H9 (cell line): Measurements from ENCODE around the gene DQX1. TPM values are rescaled to one million over a fixed set of nuclear protein-coding genes. Genes with fewer than 3 reads are reported as not detected.

Source experiments
- DNase-seq: peaks from one replicate; pipeline ENCODE4 v3.0.0-alpha.2; 2017
- H2AFZ ChIP-seq: one replicate; pipeline ENCODE4 v1.6.1; 2013; ENCODE audit warnings: mild to moderate bottlenecking, low read length, control low read depth, moderate library complexity
- H2AK5ac ChIP-seq: 2 replicates; pipeline ENCODE4 v1.6.1; 2013; ENCODE audit warnings: low read length, control low read depth, mixed read lengths; ENCODE audit not compliant: insufficient read length
- H2BK120ac ChIP-seq: one replicate; pipeline ENCODE4 v1.6.1; 2013; ENCODE audit warnings: low read depth, mild to moderate bottlenecking, low read length, control low read depth, inconsistent platforms; ENCODE audit not compliant: poor library complexity, severe bottlenecking
- H2BK12ac ChIP-seq: 2 replicates; pipeline ENCODE4 v1.6.1; 2013; ENCODE audit warnings: low read length, control low read depth, mixed read lengths, low read depth; ENCODE audit not compliant: insufficient read length
- H2BK15ac ChIP-seq: 2 replicates; pipeline ENCODE4 v1.6.1; 2013; ENCODE audit warnings: low read depth, low read length, control low read depth
- H2BK20ac ChIP-seq: one replicate; pipeline ENCODE4 v1.6.1; 2013; ENCODE audit warnings: low read depth, mild to moderate bottlenecking, low read length, control low read depth, inconsistent platforms; ENCODE audit not compliant: poor library complexity, severe bottlenecking
- H2BK5ac ChIP-seq: 2 replicates; pipeline ENCODE4 v1.6.1; 2013; ENCODE audit warnings: low read length, control low read depth, mixed read lengths; ENCODE audit not compliant: insufficient read length
- H3K14ac ChIP-seq: 2 replicates; pipeline ENCODE4 v1.6.1; 2013; ENCODE audit warnings: low read length, control low read depth; ENCODE audit not compliant: insufficient read depth
- H3K18ac ChIP-seq: 2 replicates; pipeline ENCODE4 v1.6.1; 2013; ENCODE audit warnings: low read depth, mild to moderate bottlenecking, mixed read lengths, low read length, control low read depth; ENCODE audit not compliant: insufficient read length
- H3K23ac ChIP-seq: 2 replicates; pipeline ENCODE4 v1.6.1; 2013; ENCODE audit warnings: low read length, control low read depth, mixed read lengths, low read depth; ENCODE audit not compliant: insufficient read length
- H3K23me2 ChIP-seq: 2 replicates; pipeline ENCODE4 v1.6.1; 2013; ENCODE audit warnings: low read depth, mild to moderate bottlenecking, mixed read lengths, low read length, control low read depth; ENCODE audit not compliant: insufficient read length, poor library complexity, severe bottlenecking
- H3K27ac ChIP-seq: 2 replicates; pipeline ENCODE4 v1.5.1; 2013; ENCODE audit warnings: low read length, control low read depth, mixed read lengths, low read depth; ENCODE audit not compliant: insufficient read length
- H3K27me3 ChIP-seq: 2 replicates; pipeline ENCODE4 v1.6.1; 2013; ENCODE audit warnings: low read length, control low read depth, inconsistent platforms; ENCODE audit not compliant: insufficient read depth
- H3K4ac ChIP-seq: 2 replicates; pipeline ENCODE4 v1.6.1; 2013; ENCODE audit warnings: low read depth, mild to moderate bottlenecking, control low read depth, inconsistent platforms, low read length, moderate library complexity
- H3K4me1 ChIP-seq: 2 replicates; pipeline ENCODE4 v1.6.1; 2013; ENCODE audit warnings: low read length, control low read depth, inconsistent platforms; ENCODE audit not compliant: insufficient read depth
- H3K4me2 ChIP-seq: 2 replicates; pipeline ENCODE4 v1.6.1; 2013; ENCODE audit warnings: low read length, control low read depth, mixed read lengths; ENCODE audit not compliant: insufficient read length, insufficient read depth
- H3K56ac ChIP-seq: 2 replicates; pipeline ENCODE4 v1.6.1; 2013; ENCODE audit warnings: low read depth, mild to moderate bottlenecking, mixed read lengths, low read length, control low read depth; ENCODE audit not compliant: insufficient read length
- H3K79me1 ChIP-seq: 2 replicates; pipeline ENCODE4 v1.6.1; 2013; ENCODE audit warnings: low read depth, mild to moderate bottlenecking, moderate library complexity, low read length, control low read depth, inconsistent platforms; ENCODE audit not compliant: insufficient read depth, poor library complexity, severe bottlenecking
- H3K79me2 ChIP-seq: 2 replicates; pipeline ENCODE4 v1.6.1; 2013; ENCODE audit warnings: low read length, control low read depth, inconsistent platforms; ENCODE audit not compliant: insufficient read depth
- H3K9ac ChIP-seq: 2 replicates; pipeline ENCODE4 v1.6.1; 2013; ENCODE audit warnings: low read length, control low read depth, mixed read lengths; ENCODE audit not compliant: insufficient read length; ENCODE audit errors: extremely low read depth
- H3K9me3 ChIP-seq: one replicate; pipeline ENCODE4 v1.6.1; 2013; ENCODE audit warnings: low read depth, low read length, inconsistent platforms; ENCODE audit not compliant: control insufficient read depth
- H3T11ph ChIP-seq: one replicate; pipeline ENCODE4 v1.6.1; 2013; ENCODE audit warnings: mild to moderate bottlenecking, low read length, control low read depth, inconsistent platforms
- H4K20me1 ChIP-seq: one replicate; pipeline ENCODE4 v1.6.1; 2013; ENCODE audit not compliant: control insufficient read depth, insufficient read length, insufficient read depth
- H4K5ac ChIP-seq: 2 replicates; pipeline ENCODE4 v1.6.1; 2013; ENCODE audit warnings: low read depth, mild to moderate bottlenecking, mixed read lengths, low read length, control low read depth; ENCODE audit not compliant: insufficient read length
- H4K8ac ChIP-seq: replicated peaks from 2 replicates; pipeline ENCODE4 v1.6.1; 2013; ENCODE audit warnings: low read length, control low read depth, mixed read lengths, low read depth; ENCODE audit not compliant: insufficient read length
- H4K91ac ChIP-seq: 2 replicates; pipeline ENCODE4 v1.6.1; 2013; ENCODE audit warnings: low read depth, mild to moderate bottlenecking, moderate library complexity, mixed read lengths, low read length, control low read depth; ENCODE audit not compliant: insufficient read length
- H3K27ac Mint-ChIP-seq, 3 experiments: 2 replicates in 2 of 3; 3 replicates in 1 of 3; pipeline ENCODE4 v1.8.0; 2020 to 2021; ENCODE audit warnings: mixed read lengths in 3 of 3, mild to moderate bottlenecking in 1 of 3, moderate library complexity in 1 of 3
- H3K27me3 Mint-ChIP-seq: 2 replicates; pipeline ENCODE4 v1.8.0; 2021; ENCODE audit warnings: low read depth, mild to moderate bottlenecking, moderate library complexity, mixed read lengths
- H3K36me3 Mint-ChIP-seq, 3 experiments: 2 replicates in 2 of 3; 3 replicates in 1 of 3; pipeline ENCODE4 v1.8.0; 2020 to 2021; ENCODE audit warnings: low read depth in 3 of 3, mixed read lengths in 3 of 3; ENCODE audit not compliant: insufficient read depth in 1 of 3
- H3K4me1 Mint-ChIP-seq, 2 experiments: 2 replicates each; pipeline ENCODE4 v1.8.0; 2020; ENCODE audit warnings: mixed read lengths in 2 of 2
- H3K4me3 Mint-ChIP-seq, 2 experiments: 2 replicates in 1 of 2; 3 replicates in 1 of 2; pipeline ENCODE4 v1.8.0; 2020 to 2021; ENCODE audit warnings: mild to moderate bottlenecking in 2 of 2, mixed read lengths in 2 of 2, moderate library complexity in 1 of 2
- H3K9me3 Mint-ChIP-seq, 2 experiments: 2 replicates in 1 of 2; 3 replicates in 1 of 2; pipeline ENCODE4 v1.8.0; 2020; ENCODE audit warnings: mild to moderate bottlenecking in 2 of 2, mixed read lengths in 2 of 2, moderate library complexity in 1 of 2
- CTCF ChIP-seq: fragments of 200-600 bp; sonication (generic); conservative IDR thresholded peaks from 3 replicates; pipeline ENCODE4 v1.8.0; 2021; ENCODE audit warnings: antibody characterized with exemption, mild to moderate bottlenecking
- WGBS: extraction: QIAGEN DNeasy Blood & Tissue Kit; methylation state at CpG from one replicate; pipeline ENCODE4 v1.1.7; 2013; ENCODE audit warnings: missing lambda C conversion rate, low lambda C conversion rate, mixed read lengths; ENCODE audit not compliant: insufficient read length; ENCODE audit errors: extremely low coverage; 5-methylcytosine and 5-hydroxymethylcytosine counted together
- total RNA-seq: library from RNA; stranded (reverse); gene quantifications from 2 replicates; pipeline ENCODE4 v1.2.1, GENCODE V29; 2021

DQX1 gene
- total RNA-seq, 1 experiment from 2014 or later = 0.98 TPM

DNA sequence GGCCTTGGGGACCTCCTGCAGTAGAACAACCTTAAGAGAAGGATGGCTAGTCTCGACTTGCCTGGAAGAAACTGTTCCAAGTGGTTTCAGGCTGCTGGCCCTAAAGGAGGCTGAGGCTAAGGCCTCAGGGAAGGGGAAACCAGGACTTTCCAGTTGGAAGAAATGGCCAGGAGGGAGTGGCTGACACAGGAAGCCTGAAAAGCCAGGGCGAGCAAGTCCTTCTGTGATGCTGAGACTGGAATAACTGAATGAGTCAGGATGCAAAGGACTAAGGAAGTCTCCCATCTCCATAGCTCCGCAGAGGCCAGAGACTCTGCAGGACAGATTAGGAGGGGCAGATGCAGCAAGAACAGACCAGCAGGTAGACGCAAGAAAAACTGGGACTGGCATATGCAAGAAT lies 11.1 kb upstream of the DQX1 start:
- no peak overlapping the region for H2BK15ac ChIP-seq
- no peaks in the 10 kb centered on the region for H3K4me1 ChIP-seq
- no peak overlapping the region for H3K23ac ChIP-seq
- H3K9ac ChIP-seq = no peak overlapping the region
- no peak overlapping the region for H3K4me2 ChIP-seq
- H4K8ac ChIP-seq = no peak overlapping the region
- no peak overlapping the region for H2BK120ac ChIP-seq
- TF ChIP-seq CTCF = no peak
- no peak overlapping the region for H3K27ac Mint-ChIP-seq
- no peak overlapping the region for H2AK5ac ChIP-seq
- H3K23me2 ChIP-seq = no peaks in the 10 kb centered on the region
- no peaks in the 10 kb centered on the region for H3K9me3 ChIP-seq
- no peak overlapping the region for H3K27ac ChIP-seq
- no peak overlapping the region for H2BK20ac ChIP-seq
- no peak overlapping the region for H3T11ph ChIP-seq
- no peak overlapping the region for H3K4me3 Mint-ChIP-seq
- WGBS = no CpG with 5 or more reads among the region's 4 CpGs
- no peak overlapping the region for H4K5ac ChIP-seq
- H3K27me3 ChIP-seq = no peaks in the 10 kb centered on the region
- no peak overlapping the region for H4K91ac ChIP-seq
- no peak overlapping the region for H3K56ac ChIP-seq
- peaks cover 0 to 24% (median 16%) of the 10 kb centered on the region in 3 experiments; a peak in 5 of 7 replicates for H3K36me3 Mint-ChIP-seq
- H2BK5ac ChIP-seq = no peak overlapping the region
- no peaks in the 10 kb centered on the region for H3K9me3 Mint-ChIP-seq
- no peak overlapping the region for H3K14ac ChIP-seq
- H2AFZ ChIP-seq = no peak overlapping the region
- no peaks in the 10 kb centered on the region for H3K27me3 Mint-ChIP-seq
- no peak for DNase-seq
- H3K79me1 ChIP-seq = no peaks in the 10 kb centered on the region
- peaks cover 3 to 9% of the 10 kb centered on the region in 2 experiments; a peak in 1 of 4 replicates for H3K4me1 Mint-ChIP-seq
- no peaks in the 10 kb centered on the region for H3K79me2 ChIP-seq
- H2BK12ac ChIP-seq = no peak overlapping the region
- no peak overlapping the region for H3K4ac ChIP-seq
- no peak overlapping the region for H3K18ac ChIP-seq
- H4K20me1 ChIP-seq = no peaks in the 10 kb centered on the region
